Measurements from ENCODE around the gene RNFT2. TPM values are rescaled to one million over a fixed set of nuclear protein-coding genes. Genes with fewer than 3 reads are reported as not detected.

Gene RNFT2
- total RNA-seq, 1 donor from 2014 or later, result 16.3 TPM

GRCh38 chr12:116800918-116801317 lies 62.8 kb downstream of the RNFT2 start:
- Histone ChIP-seq H3K36me3 (ENCODE audit: control insufficient read depth, insufficient read depth, low read length) (no peaks in the 10 kb centered on the region), H3K4me3 (ENCODE audit: low read depth, low read length) (no peak overlapping the region), H3K27me3 (ENCODE audit: control insufficient read depth, insufficient read depth, low read length) (no peaks in the 10 kb centered on the region)
- TF ChIP-seq CTCF (IDR thresholded peaks at IDR 0.05; ENCODE audit: insufficient read depth, low read length, poor library complexity, severe bottlenecking), result no peak
- DNase-seq (ENCODE audit: low read depth), result no peak

- Histone ChIP-seq H3K4me3 (ENCODE audit: low read depth, low read length) (no peak overlapping the region), H3K36me3 (ENCODE audit: control insufficient read depth, insufficient read depth, low read length) (no peaks in the 10 kb centered on the region), H3K27me3 (ENCODE audit: control insufficient read depth, insufficient read depth, low read length) (no peaks in the 10 kb centered on the region)
- no peak for TF ChIP-seq CTCF (IDR thresholded peaks at IDR 0.05; ENCODE audit: insufficient read depth, low read length, poor library complexity, severe bottlenecking)
- DNase-seq (ENCODE audit: low read depth), result no peak
Observed at GRCh38 chr12:116802018-116802417, 63.9 kb downstream of the RNFT2 start.

- no peak for DNase-seq (ENCODE audit: low read depth)
- no peaks in the 10 kb centered on the region for H3K27me3 ChIP-seq (ENCODE audit: control insufficient read depth, insufficient read depth, low read length)
- no peak for TF ChIP-seq CTCF (IDR thresholded peaks at IDR 0.05; ENCODE audit: insufficient read depth, low read length, poor library complexity, severe bottlenecking)
- no peaks in the 10 kb centered on the region for H3K36me3 ChIP-seq (ENCODE audit: control insufficient read depth, insufficient read depth, low read length)
- no peak overlapping the region for H3K4me3 ChIP-seq (ENCODE audit: low read depth, low read length)
Observed at GRCh38 chr12:116803013-116803736, 65.1 kb downstream of the RNFT2 start.

- no peak overlapping the region for H3K4me3 ChIP-seq (ENCODE audit: low read depth, low read length)
- no peaks in the 10 kb centered on the region for H3K36me3 ChIP-seq (ENCODE audit: control insufficient read depth, insufficient read depth, low read length)
- DNase-seq (ENCODE audit: low read depth), result no peak
- no peaks in the 10 kb centered on the region for H3K27me3 ChIP-seq (ENCODE audit: control insufficient read depth, insufficient read depth, low read length)
- TF ChIP-seq CTCF (IDR thresholded peaks at IDR 0.05; ENCODE audit: insufficient read depth, low read length, poor library complexity, severe bottlenecking), result no peak
Observed at GRCh38 chr12:116804051-116804450, 65.9 kb downstream of the RNFT2 start.

GRCh38 chr12:116806845-116807440 lies 68.8 kb downstream of the RNFT2 start:
- Histone ChIP-seq H3K27me3 (ENCODE audit: control insufficient read depth, insufficient read depth, low read length) (no peaks in the 10 kb centered on the region), H3K4me3 (ENCODE audit: low read depth, low read length) (no peak overlapping the region), H3K36me3 (ENCODE audit: control insufficient read depth, insufficient read depth, low read length) (no peaks in the 10 kb centered on the region)
- TF ChIP-seq CTCF (IDR thresholded peaks at IDR 0.05; ENCODE audit: insufficient read depth, low read length, poor library complexity, severe bottlenecking), result no peak
- DNase-seq (ENCODE audit: low read depth), result no peak

Measured in kidney epithelial cell (primary cell).